ENCODE data around the gene DNASE1L2.

DNA sequence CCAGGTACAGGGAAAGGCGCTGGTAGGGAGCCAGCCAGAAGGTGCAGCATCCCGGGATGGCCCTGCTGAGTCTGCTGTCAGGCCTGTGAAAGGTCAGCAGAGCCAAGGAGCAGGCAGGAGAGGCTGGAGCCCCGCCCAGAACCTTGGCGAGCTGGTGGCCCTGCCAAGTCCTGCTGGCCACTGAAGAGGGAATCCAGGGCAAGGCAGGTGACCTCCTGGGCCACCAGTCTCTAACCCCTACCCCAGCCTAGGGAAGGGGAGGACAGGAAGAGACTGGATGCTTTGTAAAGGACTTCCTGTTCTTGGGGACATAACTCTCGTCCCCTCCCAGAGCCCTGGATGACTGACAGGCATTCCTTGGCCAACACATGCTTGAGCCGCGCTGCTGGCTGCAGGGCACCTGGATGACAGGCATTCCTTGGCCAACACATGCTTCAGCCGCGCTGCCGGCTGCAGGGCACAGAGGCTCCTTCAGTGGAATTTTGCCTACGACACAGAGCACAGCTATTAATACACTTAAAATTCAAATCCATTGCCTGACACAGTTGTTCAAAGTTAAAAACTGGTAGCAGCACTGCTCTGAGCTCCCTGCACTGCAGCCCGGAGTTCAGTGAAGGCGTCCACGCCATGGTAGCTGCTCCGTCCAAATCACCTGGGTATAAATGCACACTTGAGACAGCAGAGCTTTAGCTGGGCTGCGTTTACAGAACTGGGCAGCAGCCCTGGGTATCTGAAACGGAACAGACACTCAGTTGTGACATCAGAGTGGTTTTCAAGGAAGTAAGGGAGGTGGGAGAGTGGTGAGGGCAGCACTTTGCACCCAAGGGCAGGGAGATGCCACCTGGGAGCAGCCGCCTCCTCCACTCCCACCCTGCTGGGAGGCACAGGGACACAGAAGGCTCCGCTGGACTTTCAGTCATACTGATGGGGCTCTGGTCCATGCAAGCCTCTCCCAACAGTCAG is 23.6 kb upstream of the DNASE1L2 start:
- TF ChIP-seq, protein P1, sequence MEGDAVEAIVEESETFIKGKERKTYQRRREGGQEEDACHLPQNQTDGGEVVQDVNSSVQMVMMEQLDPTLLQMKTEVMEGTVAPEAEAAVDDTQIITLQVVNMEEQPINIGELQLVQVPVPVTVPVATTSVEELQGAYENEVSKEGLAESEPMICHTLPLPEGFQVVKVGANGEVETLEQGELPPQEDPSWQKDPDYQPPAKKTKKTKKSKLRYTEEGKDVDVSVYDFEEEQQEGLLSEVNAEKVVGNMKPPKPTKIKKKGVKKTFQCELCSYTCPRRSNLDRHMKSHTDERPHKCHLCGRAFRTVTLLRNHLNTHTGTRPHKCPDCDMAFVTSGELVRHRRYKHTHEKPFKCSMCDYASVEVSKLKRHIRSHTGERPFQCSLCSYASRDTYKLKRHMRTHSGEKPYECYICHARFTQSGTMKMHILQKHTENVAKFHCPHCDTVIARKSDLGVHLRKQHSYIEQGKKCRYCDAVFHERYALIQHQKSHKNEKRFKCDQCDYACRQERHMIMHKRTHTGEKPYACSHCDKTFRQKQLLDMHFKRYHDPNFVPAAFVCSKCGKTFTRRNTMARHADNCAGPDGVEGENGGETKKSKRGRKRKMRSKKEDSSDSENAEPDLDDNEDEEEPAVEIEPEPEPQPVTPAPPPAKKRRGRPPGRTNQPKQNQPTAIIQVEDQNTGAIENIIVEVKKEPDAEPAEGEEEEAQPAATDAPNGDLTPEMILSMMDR (IDR thresholded peaks at IDR 0.05) = no peak
- no peak for TF ChIP-seq POLR2A (IDR thresholded peaks at IDR 0.05)

Data from testis (tissue), 2 donors.